ENCODE results near the gene UVRAG.

DNA sequence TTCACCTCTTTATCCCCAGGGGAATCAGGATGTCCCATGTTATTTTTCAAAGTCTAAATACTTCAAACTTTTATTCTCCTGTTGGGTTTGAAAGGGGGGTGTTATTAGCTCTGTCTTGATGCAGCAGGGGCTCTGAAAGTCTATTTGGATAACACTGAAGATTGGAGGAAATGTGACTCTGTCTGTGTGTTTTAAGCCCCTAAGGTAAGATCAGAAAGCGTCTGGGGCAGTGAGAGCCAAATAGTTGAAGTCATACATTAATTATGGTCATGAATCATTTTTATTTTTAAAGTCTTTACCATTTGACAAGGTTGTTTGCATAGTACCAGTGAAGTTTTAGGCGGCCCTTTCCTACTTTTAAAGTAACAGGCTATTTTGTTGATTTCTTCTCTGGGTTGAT, 139.0 kb downstream of the UVRAG start:
- TF ChIP-seq POLR2A (IDR thresholded peaks at IDR 0.05) (no peak), CTCF (IDR thresholded peaks at IDR 0.05) (no peak), EP300 (IDR thresholded peaks at IDR 0.05) (no peak)

Data from ovary (tissue), 3 donors.